Measurements from ENCODE around the gene GOLGA5.
"Not testable (repeated sequence)": the region's sequence is repeated elsewhere in the genome, so short reads cannot be mapped to it uniquely, and the experiment has no call there.

GOLGA5 gene

DNA sequence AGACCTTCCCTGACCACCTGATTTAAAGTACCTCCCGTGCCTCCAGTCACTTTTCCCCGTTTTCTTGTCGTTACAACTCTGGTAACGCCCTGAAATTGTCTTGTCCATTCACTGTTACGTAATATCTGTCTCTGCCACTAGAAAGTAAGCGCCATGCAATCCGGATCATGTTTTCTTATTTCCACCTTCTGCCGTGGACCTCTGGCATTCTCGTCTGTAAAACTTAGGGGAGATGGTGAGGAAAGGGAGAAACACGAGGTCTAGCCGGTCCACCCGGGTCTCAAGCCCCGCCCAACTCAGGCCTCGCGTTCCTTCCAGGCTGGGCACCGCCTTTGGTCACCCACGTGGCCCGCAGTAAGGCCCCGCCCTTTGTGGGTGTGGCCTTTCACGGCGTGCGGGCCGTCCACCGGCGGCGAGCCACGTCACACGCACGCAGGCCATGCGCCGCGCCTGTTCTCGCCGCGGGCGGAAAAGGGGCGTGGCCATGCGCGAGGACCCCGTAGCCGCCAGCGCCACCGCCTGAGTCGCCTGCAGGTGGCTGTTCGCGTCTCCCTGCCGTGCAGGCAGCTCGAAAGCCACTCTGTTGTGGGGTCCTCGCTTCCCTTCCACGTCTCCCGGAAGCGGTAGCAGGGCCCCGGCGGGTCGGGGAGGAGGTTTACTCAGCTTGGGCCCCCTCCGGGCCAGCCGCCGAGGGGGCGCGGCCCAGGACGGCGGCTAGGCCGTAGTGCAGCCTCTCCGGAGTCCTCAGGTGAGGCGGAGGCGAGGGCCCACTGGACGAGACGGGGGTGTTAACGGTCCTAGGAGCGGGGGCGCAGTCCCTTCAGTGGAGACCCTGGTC is at the start of gene GOLGA5:
GOLGA5 (plus strand) TSS at position 597 of the 838 bp plus-strand sequence. CDS start 3,133 bp downstream, outside the sequence.
- DNase-seq: peak; percentile 99

- DNase-seq: no peak
Observed at GRCh38 chr14:92747701-92748258, 46.3 kb upstream of the GOLGA5 start.

DNA sequence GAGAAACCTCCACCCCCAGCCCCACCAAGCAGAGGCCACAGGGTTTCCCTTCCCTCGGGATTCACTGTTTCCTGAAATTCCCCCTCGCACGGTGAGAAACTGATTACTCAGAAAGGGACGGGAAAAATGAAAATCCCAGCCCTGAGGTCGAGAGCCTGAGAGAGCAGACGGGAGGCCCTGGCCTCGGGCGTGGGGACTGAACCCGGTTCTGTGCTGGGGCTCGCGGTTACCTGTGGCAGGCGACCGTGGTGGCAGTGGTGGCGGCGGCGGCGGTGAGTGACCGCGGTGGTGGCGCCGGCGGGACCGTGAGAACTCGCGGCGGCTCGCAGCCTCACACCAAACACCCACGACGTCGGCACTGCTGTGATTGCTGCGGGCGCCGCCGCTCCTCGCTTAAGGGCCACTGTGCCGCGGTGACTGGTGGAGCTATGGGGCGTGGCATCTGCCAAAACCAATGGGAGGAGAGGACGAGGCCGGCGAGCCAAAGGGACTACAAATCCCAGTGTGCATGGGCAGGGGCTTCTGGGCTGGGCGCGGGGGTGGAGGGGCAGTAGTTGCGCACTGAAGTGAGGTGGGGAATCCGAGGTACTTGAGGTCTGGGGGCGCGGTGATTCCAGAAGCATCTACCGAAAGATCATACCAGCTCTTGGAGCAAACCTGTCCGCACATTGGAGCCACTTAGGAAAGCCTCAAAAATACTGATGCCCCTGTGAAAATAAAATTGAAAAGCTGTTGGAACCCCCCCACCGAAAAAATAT is 45.7 kb upstream of the GOLGA5 start, which contains the start of gene LGMN:
LGMN (minus strand) TSS at position 369 of the 758 bp plus-strand sequence. CDS start 15,841 bp downstream, outside the sequence.
- peak; percentile 89 to 91 for DNase-seq

- DNase-seq: peak; percentile 68 to 71
Observed at GRCh38 chr14:92750222-92750728, 43.8 kb upstream of the GOLGA5 start.

DNA sequence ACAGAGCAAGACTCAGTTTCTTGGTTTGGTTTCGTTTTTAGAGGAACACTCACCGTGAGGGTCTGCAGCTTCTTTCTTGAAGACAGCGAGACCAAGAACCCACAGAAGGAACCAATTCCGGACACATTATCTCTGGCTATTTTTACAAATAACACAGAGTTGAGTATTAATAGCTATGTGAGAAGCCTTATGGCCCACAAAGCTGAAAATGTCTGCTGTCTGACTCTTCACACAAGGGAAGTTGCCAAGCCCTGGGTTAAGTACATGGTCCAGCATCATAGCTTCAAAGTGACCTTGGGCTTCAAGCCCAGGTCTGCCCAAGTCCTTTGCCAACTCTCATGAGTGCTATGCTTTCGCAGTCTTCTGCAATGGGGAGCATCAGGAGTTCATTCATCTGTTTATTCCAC is 43.1 kb upstream of the GOLGA5 start:
- DNase-seq: no peak

DNA sequence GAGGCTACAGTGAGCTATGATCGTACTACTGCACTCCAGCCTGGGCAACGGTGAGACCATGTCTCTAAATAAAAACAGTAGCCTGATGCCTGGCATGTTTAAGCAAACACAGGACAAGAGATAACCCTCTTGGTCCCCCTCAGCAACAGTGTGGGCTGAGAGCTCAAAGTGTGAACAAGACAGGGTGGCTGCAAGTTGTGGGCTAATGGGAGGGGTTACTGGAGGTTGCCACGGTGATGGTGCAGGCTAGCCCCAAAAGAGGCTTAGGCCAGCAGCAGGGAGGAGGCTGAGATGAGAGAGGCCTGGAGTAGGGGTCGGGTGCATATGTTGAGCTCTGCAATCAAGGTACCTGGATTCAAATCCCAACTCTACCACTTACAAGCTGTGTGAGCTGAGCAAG is 42.3 kb upstream of the GOLGA5 start:
- no peak for DNase-seq

GRCh38 chr14:92753250-92753649 is 40.9 kb upstream of the GOLGA5 start:
- DNase-seq: peak in 1 of 2 donors; percentile 50

DNA sequence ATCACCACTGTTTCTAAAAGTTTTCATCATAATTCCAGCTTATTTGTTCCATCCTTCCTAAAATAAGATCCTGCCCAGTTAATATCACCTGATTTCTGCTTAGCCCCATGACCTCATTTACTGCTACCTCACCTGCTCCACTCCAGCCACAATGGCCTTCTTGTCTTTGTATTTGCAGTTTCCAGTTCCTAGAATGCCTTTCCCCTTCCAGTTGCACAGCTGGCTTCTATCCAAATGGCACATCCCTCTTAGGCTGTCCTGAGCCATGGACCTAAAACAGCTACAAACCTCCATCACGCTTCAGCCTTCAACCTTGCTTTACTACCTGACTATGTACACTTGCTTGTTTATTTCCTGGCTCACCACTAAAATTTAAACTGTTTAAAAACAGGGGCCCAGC is 39.1 kb upstream of the GOLGA5 start:
- DNase-seq: no peak

DNA sequence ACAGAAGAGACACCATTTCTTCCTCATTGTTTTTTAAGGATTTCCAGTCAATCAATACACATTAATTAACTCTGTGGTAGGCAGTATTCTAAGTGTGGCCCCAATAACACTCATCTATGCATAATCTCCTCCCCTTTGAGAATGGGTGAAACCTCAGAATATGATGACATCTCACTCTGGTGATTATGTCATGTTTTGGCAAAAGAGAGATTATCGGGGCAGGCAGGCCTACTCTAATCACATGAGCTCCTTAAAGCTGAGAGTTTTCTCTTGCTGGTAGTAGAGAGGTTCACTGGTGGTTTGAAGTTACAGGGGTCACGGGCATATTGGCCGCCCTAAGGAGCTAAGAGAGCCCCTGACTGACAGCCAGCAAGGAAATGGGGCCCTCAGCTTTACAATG is 38.6 kb upstream of the GOLGA5 start:
- no peak for DNase-seq

GRCh38 chr14:92756446-92756845 is 37.7 kb upstream of the GOLGA5 start:
- DNase-seq: no peak

- DNase-seq: no peak
Observed at GRCh38 chr14:92759300-92759678, 34.8 kb upstream of the GOLGA5 start.

DNA sequence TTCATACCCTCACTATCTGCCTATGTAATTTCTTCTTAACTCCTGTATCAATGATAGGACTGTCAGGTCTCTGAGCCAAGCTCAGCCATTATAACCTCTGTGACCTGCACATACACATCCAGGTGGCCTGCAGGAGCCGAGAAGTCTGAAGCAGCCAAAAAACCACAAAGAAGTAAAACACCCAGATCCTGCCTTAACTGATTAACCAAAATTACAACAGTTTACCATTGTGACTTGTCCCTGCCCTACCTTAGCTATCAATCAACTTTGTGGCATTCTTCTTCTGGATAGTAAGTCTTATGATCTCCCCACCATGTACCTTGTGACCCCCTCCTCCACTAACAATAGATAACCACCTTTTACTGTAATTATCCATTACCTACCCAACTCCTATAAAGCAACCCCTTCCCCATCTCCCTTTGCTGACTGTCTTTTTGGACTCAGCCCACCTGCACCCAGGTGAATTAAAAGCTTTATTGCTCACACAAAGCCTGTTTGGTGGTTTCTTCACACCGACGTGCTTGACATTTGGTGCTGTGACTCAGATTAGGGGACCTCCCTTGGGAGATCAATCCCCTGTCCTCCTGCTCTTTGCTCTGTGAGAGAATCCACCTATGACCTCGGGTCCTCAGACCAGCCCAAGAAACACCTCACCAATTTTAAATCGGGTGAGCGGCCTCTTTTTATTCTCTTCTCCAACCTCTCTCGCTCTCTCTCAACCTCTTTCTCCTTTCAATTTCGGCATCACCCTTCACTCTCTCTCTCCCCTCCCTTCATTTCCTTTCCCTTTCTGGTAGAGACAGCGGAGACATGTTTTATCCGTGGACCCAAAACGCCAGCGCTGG is 34.2 kb upstream of the GOLGA5 start:
- DNase-seq: no peak

DNA sequence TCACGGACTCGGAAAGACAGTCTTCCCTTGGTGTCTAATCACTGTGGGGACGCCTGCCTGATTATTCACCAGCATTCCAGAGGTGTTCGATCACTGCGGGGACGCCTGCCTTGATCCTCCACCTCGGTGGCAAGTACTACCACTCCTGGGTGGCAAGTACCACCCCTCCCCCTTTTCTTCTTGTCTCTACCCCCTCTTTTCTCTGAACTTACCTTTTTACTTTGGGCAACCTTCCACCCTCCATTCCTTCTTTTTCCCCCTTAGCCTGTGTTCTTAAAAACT is 33.6 kb upstream of the GOLGA5 start:
- DNase-seq: no peak

DNA sequence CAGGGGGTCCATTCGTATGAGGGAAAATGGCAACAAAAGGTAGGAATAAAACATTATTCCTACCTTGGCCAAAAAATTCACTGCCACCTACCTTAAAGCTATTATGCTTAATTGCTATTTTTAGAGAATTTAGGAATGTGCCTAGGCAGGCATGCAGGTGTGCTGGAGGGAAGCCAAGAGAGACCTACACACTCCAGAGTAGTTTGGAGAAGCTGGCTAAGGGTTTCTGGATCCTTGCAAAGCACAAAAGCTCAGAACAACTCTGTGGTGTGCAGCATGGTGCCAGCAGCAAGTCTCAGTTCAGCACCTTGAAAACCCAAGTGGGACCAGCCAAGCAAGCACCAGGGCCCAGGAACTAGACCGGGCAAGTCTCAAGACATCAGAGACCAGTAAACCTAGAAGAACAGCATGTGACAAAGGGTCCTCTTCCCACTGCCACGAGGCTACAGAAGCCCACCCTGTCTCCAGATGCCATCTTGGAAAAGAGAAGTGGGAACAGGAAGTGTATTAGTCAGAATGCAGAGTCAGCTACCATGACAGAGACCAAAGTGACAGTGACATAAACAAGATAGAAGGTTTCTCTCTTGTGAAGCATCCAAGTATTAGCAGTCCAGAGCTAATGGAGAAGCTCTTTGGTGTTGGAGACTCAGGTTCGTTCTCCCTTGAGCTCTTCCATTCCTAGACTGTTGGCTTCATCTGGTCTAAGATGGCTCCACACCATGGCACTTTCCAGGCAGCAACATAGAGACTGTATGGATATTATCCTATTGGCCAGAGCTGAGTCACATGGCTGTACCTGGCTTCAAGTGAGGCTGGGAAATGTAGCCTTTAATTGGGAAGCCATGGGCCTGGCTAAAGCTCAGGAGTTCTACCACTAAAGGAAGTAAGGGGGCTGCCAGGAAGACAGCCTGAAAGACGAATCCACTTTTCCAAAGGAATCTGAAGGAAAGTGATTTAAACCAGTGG is 30.2 kb upstream of the GOLGA5 start:
- not testable (repeated sequence) for DNase-seq

DNA sequence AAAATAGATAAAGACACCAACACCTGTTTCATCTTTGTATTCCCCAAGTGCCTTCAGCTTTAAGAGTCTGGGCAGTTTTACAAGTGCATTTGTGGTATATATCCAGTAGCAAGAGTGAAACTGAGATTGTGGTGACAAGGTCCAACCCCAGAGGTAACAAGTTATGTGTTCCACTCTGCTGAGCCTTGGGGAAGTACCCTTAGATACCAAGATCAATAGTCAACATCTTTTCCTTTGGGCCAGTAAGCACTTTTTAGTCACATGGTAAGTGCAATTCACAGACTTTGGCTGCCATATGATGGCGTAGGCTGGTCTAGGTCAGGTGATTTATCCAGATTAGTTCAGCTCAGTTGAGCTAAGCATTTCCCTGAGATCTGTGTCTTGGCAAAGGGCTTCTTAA is 25.9 kb upstream of the GOLGA5 start:
- peak; percentile 40 to 47 for DNase-seq

- no peak for DNase-seq
Observed at GRCh38 chr14:92768795-92769194, 25.3 kb upstream of the GOLGA5 start.

DNA sequence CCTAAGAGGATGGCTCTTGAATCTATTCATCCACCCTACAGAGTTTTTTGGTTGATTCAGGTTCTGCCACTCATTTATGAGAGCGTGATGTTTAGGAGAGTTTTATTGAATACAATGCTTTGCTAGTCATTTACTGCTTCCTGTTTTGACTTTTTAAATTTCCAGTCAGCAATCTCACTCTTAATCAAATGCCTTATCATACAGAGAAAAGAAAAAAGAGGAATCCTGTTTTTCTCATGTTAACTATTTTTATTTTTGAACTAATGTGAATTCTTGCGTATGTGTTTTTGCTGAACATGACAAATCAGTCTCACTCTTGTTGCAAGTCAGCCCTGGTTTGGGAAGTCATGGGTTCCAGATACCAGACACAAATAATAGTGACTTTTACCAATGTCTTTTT is 23.6 kb upstream of the GOLGA5 start:
- no peak for DNase-seq

GRCh38 chr14:92774572-92774971 is 19.5 kb upstream of the GOLGA5 start:
- DNase-seq: no peak

- DNase-seq: peak; percentile 17 to 56
Observed at GRCh38 chr14:92775292-92775691, 18.8 kb upstream of the GOLGA5 start.

DNA sequence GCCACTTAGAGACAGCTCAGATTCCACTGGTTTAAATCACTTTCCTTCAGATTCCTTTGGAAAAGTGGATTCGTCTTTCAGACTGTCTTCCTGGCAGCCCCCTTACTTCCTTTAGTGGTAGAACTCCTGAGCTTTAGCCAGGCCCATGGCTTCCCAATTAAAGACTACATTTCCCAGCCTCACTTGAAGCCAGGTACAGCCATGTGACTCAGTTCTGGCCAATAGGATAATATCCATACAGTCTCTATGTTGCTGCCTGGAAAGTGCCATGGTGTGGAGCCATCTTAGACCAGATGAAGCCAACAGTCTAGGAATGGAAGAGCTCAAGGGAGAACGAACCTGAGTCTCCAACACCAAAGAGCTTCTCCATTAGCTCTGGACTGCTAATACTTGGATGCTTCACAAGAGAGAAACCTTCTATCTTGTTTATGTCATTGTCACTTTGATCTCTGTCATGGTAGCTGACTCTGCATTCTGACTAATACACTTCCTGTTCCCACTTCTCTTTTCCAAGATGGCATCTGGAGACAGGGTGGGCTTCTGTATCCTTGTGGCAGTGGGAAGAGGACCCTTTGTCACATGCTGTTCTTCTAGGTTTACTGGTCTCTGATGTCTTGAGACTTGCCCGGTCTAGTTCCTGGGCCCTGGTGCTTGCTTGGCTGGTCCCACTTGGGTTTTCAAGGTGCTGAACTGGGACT is 15.1 kb upstream of the GOLGA5 start:
- not testable (repeated sequence) for DNase-seq

All from CD4-positive, alpha-beta T cell treated with Interleukin-1 beta for 1 hour (primary cell).